SH-SY5Y (cell line): Measurements from ENCODE around the gene PPP1R1B.

Experiments used
- GATA2 ChIP-seq: IDR thresholded peaks from 2 replicates; pipeline ENCODE4 v1.6.1; 2011; ENCODE audit warnings: mild to moderate bottlenecking, low read depth, low read length
- GATA3 ChIP-seq: IDR thresholded peaks from 2 replicates; pipeline ENCODE4 v1.6.1; 2011; ENCODE audit warnings: low read depth, mild to moderate bottlenecking, low read length, moderate library complexity

- TF ChIP-seq GATA2 (no peak), GATA3 (no peak)
Measured at GRCh38 chr17:39641097-39641496, 14.3 kb downstream of the PPP1R1B start.
